GM19238 (cell line): Measurements from ENCODE around the gene NDUFS2.
"Not testable (repeated sequence)": the region's sequence is repeated elsewhere in the genome, so short reads cannot be mapped to it uniquely, and the experiment has no call there.

Experiments used
- DNase-seq: peaks from one replicate; pipeline ENCODE4 v3.0.0; 2011; ENCODE audit warnings: low spot score; ENCODE audit not compliant: insufficient read length

NDUFS2 gene

DNA sequence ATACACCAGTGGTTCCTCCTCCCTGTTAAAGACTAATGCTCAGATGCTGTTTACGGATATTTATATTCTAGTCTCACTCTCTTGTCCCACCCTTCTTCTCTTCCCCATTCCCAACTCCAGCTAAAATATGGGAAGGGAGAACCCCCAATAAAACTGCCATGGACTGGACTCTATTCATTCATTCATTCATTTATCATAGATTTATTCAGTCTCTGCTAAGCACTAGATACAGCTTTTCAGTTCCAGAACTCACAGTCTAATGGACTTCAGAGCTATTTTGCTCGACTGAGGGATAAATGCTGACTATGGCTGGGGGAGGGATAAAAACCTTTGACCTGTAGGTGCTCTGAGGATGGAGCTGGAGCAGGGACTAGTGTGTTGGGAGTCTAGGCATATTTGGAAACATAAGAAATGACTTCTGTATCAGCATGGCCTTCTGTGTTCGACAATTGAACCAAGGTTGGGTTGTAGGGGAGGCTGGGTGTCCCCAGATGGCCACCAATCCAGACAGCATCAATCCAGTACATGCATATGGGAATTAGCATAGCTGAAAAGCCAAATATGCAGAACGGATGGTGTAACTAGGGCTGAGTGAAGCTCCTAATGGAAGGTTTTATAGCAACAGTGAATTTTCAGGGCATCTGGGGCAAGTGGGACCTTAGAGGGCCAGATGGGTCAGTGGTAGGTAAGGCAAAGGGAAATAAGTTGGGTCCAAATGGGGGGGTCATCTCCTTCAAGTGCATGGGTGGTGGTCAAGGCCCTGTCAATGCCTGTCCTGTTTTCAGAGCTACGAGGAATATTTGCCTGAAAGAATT, 17.1 kb downstream of the NDUFS2 start:
- DNase-seq, result no peak

DNA sequence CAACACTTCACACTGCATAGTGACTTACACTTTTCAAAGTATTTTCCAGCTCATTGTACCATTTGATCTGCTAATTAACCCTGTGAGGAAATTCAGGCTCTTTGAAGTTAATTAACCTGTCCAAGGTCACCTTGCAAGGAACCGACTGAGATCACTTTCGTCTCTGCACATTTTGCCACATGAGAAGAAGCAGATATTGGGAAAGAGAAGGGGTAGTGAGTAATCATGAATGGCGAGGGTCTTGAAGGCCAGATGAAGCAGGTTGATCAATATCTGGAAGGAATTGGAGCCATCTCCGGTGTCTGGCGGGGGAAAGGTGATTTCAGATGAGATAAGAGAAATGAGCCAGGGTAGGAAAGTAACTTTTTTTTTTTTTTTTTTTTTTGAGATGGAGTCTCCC, 17.8 kb downstream of the NDUFS2 start:
- no peak for DNase-seq

DNA sequence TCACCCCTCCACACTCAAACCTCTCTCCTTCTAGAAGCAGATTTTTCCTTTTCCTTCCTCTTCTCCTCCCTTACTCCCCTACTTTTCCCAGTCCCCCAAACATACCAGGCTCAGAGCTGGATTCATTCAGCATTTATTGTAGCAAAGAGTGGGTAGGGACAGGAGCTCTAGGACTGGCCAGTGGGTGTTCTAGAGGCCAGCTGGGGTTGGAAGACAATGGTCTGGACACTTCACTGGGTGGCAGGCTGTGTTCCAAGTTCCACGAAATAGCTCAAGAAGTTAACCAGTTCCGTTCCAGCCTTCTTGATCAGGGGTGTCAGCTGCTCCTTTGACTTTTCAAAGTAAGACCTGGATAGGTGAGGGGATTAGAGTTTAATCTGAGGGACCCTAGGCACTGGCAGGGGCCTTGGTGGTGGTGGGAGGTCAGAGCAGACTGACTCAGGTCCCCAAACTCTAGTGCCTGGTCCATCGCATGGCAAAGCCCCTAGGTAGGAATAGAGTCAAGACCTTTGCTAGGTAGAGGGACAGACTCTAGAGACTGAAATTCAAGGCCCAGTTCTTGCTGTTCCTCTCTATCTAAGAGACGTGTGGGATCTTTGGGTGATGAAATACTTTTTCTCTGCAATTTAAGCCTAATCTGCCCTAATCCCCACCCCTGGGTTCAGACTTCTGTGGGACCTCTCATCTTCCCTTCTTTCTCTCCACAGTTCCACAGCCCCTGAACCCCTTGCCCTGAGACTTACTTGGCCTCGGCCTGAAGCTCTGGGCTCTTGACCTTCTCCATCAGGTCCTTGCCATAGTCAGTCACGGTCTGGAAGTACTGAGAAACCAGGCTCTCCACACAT, 20.2 kb downstream of the NDUFS2 start:
- no peak for DNase-seq

DNA sequence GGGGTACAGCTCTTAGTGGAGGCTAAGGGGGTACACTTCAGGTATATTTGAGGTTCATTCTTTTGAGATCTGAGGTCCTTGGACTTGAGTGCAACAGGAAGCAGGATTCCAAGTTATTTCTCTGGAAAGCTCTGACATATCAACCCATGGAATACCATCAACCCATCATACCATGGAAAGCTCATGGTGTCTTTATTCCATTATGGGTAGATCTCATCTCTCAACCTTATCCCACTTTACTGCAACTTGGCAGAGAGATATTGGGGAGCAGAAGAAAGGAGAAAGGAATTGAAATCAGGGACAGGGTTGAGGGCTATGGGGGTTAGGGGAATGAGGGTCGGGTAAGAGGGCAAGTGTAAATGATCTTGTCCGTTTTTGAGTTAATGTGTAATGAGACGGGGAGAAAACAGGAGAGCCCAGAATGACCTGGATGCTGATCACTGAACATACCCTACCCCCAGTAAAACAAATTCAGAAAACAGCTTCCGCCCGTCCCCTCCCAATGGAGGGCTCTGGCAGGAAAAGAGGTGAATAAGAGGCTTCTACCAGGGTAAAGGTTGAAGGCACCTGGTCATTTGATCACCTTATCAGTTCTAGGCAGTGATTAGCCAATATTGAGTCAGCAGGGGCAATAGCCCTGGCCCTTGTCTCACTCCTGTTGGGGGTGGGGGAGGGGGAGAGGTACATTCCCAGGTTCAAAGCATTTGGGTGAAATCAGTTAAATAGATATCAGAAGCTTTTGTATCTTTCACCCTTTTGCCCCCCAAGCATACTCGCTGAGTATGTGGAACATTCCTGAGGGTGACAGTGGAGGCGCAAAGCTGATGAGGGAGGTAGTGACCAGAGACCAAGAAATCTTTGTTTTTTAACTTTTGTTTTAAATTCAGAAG, 21.9 kb downstream of the NDUFS2 start:
- no peak for DNase-seq

DNA sequence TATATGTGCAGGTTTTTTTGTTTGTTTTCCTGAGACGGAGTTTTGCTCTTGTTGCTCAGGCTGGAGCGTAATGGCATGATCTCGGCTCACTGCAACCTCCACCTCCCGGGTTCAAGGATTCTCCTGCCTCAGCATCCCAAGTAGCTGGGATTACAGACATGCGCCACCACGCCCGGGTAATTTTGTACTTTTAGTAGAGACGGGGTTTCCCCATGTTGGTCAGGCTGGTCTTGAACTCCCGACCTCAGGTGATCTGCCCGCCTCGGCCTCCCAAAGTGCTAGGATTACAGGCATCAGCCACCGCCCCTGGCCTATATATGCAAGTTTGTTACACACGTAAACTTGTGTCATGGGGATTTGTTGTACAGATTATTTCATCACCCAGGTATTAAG, 22.5 kb downstream of the NDUFS2 start:
- not testable (repeated sequence) for DNase-seq

DNA sequence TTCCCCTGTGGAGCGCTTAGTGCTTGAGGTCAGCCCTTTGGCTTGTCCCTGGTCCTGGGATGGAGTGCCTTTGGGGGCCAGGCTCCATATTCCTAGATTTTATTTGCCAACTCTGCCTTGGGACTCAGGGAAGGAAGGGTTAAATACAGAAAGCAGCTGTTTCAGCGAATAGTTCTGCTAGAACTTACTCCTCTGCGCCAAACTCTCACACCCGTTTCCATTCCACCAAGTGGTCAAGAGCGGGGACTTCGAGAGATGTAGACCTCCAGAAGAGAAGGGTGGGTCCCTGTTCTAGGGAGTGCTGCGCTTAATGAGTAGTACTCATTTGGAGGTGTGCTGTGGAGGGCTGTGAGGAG, 23.0 kb downstream of the NDUFS2 start:
- DNase-seq, result no peak

DNA sequence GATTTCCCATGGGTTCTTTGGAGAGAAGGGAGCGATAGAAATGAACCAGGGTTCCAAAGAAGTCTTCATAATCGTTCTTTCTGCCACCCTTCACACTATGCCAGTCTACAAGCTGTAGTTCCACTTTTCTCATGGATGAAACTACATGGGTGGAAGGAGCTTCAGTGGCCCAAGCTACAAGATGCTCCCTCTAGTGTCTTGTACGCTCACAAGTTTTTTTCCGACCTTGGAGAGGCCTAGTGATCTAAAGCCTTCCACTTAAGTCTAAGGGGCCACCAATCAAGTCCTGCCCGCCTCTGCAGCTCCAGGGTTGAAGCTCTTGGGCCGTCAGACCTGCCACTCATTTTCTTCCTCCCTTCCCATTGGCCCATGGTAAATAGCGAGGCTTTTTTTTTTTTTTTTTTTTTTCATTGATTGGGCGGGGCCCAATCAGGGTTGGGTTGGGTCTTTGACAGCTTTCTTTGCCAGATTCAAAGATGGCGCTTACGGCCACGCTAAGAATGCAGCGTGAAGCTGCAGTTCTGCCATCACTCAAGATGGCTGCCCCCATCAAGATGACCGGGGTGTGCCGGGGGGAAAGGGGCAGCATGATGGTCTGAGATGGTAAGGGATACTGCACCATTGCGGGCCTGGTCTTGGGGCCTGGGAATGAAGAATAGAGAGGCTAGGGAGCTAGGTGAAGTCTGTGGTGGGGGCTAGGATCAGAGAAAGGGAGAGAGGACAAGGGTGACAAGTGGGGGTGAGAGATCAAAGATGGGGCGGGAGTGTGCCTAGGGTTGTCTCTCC, 23.6 kb downstream of the NDUFS2 start, which contains the start of gene TOMM40L:
Gene TOMM40L, plus strand, starts transcription at position 527 of the 786 bp plus-strand sequence. CDS start 430 bp downstream, outside the sequence.
- DNase-seq, result peak; percentile 89

DNA sequence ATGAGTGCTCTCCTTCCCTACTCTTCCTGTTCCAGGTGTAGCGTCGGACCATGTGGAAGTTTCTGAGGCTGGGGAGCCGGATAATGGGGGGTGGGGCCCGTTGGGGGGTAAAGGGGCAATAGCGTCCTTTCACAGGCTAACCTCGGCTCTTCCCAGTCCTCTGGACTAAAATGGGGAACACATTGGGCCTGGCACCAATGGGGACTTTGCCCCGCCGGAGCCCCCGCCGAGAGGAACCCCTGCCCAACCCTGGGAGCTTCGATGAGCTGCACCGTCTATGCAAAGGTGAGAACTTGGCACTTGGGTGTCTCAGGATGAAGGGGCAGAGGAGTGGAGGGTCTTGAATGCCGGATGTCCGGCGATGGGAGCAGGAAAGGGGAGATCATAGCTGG, 24.1 kb downstream of the NDUFS2 start:
- no peak for DNase-seq

DNA sequence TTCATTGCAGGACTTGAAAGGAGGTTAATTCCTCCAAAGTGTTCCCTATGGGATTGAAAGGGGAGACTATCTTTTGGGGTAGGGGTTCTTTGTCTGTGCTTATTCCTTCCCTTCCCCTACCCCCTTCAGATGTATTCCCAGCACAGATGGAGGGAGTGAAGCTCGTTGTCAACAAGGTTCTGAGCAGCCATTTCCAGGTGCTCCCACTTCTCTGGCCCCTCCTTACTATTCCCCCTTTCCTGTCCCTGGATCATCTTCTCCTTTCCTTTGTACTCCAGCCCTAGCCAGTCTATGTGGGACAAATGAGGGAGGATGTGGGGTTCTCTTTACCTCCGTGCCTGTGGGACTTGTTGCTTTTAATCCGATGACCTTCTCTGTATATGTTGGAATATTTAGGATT, 24.6 kb downstream of the NDUFS2 start:
- DNase-seq, result no peak

DNA sequence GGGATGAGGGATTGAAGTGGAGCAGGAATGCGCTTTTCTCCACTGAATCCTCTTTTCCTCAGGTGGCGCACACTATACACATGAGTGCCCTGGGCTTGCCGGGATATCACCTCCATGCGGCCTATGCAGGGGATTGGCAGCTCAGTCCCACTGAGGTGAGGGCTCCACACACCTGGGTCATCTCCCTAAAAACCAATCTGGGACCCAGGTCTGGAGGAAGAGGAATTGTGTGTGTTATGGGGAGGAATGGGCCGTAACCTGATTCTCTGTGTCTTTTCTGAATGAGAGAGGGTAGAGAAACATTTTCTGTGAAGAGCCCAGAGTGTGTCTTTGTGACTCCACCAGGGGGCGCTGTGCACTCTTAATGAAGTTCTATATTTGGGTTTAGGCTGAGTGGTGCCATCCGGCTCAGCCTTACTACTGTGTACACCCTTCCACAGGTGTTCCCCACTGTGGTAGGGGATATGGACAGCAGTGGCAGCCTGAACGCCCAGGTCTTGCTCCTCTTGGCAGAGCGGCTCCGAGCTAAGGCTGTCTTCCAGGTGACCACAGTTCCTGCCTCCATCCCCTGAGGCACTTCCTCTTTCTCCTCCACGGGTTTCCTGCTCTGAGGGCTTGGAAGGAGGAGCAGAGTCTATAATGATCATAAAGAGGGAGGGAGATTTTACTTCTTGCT, 25.2 kb downstream of the NDUFS2 start:
- DNase-seq, result peak; percentile 60

DNA sequence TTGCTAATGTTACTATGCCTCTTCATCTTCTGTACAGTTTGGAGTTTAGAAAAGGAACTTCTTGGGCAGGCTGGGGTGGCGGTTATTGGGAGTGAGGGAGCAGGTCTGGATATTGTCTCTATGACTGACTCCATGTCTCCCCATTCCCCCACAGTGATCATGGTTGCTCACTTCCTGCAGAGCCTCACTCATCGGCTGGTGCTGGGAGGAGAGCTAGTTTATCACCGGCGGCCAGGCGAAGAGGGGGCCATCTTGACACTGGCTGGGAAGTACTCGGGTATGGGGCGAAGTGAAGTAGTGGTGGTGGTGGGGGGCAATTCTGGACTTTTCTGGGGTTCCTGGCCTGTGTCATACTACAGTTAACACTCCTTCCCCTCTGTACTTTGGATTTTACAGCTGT, 25.9 kb downstream of the NDUFS2 start:
- DNase-seq, result no peak

DNA sequence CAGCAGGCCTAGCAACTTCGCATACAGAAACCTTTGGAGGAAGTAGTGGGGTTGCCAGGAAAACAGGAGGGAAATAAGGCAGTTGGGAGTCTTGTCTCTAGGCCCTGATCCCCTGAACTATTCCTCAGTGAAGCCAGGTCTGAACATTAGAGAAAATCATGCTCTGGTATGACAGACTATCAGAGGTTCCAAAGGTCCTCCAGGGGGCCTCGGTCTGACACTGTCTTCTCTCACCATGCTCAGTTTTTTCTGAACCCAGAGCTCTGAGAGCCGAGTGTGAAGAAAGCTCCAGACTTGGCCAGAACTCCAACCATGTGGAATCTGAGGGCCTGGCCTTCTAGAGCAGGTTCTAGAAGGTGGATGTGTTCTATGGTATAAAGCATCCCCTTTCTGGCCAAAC, 27.7 kb downstream of the NDUFS2 start:
- DNase-seq, result no peak

DNA sequence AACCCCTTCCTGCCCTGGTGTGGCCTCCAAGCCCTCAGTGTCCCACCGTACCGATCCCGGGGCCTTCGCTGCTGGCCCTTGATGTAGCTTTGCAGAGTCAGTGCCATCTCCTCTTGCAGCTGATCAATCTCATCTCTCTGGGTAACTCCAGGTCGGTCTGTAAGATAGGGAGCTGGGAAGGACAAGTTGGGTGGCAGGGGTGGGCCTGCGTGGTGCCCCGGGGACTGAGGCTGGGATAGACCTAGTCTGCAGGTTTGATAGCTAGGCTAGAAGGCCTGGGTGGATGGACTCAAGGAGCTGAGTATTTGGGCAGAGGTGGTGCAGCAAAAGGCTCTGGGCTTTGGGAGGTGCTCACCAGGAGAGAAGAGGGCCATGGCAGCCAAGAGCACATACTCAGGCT, 28.6 kb downstream of the NDUFS2 start:
- DNase-seq, result no peak

DNA sequence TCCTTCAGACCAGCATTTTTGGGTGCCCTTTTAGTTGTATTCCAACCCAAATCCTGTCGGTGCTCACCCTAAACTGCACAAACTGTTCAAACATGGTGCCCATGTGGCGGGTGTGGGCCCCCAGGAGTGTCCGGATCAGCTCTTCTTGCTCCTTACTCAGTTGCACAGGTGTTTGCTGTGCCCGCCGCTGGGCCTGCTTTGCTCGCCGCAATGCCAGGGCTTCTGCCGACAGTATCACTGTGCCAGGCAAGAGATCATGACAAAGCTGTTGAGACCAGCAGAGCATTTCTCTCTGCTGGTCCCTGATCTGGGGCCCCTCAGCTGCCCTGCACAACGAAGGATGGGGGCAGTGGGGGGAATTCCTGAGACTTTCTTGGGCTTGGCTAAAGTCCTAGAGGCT, 30.9 kb downstream of the NDUFS2 start:
- no peak for DNase-seq

DNA sequence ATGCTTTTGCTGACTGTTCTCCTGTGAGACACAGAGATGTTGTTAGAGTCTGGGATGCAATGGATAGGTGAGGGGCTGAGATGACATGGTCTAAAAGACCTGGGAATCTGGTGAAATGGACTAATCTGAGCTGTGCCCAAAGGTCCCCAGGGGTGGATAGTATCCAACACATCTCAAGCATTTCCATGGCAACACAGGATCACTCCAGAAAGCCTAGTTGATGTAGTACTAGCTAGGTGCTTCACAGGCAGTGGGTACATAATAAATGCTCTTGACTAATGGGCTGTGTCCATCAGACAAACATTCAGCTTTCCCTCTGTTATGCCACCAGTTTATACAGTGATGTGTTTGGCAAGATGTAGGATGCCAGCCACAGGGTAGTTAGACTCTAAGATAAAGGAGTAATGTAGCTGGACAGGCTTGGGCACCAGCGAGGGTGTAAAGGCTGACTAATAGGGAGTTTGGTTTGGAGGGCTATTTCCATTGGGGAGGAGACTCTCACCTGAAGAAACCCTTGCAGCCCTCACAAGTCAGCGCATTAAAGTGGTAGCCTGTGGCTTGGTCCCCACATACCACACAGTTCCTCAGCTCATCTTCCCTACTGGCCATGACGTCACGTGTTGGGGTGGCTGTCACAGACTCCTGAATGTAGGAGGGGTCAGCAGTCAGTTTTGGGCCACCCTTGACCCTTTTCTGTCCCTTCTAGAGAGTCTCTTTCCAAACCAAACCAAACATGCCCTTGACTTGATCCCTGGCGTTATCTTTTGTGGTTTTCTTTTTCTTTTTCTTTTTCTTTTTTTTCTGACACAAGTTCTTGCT, 34.0 kb downstream of the NDUFS2 start:
- DNase-seq, result no peak

DNA sequence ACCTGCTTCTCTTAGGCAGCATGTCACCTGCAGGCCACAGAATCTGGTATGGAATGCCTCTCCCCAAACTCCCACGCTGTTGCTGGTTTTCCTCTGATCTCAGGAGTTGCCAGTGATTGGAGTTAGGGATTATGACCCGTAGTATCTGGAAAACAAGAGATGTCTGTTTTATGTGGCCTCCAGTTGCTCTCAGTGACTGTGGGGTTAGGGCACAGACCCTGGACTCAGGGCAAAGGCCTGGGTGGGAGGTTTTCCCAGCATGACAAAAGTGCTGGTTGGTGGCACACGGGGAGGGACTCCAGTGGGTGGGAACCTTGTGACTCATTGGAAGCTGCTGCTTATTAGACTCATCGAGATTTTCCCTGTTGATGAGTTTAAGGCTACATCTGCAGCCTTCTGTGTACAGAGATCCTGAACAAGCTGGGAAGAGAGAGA, 35.9 kb downstream of the NDUFS2 start, which contains the start of gene NR1I3:
Gene NR1I3, minus strand, starts transcription at position 165 of the 435 bp plus-strand sequence. CDS start 1,638 bp downstream, outside the sequence.
- DNase-seq, result no peak

DNA sequence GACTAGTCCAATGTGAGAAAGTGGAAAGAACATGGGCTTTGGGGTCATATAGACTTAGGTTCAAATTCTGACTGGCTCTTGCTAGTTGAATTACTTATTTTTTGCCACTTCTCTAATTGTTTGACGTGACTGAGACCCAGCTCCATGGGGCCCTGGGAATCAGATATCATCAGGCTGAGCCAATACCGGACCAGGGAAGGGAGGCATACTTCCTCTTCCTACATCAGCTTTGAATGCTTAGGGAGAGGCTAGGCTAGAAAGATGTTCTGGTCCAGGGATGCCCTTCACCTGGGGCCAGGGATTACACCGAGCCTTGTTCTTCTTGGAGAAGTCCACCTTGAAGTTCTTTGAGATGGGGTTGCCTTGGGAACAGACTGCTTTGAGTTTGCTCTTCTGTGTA, 39.5 kb downstream of the NDUFS2 start:
- DNase-seq, result no peak

DNA sequence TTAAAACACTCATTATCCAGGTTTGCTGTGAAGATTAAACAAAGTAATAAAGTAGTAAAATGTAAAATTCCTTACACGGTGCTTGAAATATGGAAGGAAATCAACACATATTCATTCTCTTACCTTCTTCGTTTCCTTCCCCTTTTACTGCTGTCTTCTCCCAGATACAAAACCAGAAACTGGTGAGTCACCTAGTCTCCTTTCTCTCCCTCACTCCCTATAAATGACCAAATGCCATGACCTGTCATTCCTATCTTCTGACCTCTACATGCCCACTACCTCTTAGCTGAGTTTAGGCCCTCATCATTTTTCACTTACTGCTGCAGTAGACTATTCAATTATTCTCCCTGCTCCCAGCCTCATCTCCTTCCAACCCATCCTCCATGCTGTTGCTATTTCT, 40.1 kb downstream of the NDUFS2 start:
- no peak for DNase-seq

DNA sequence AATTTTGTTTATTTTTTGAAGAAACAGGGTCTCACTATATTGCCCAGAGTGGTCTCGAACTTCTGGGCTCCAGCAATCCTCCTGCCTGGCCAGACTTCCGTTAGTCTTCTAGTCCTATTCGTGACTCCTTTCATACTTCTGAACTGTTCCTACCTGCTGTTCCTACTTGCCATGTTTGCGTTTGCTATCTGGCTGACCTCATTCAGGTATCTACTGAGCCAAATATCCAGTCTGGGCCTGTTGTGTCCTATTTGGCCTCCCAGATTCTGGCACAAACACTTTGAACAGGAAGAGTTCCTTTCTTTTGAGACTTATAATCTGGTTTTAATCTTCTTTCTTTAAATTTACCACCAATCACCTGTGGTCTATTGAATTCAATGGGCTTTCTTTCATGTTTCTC, 42.7 kb downstream of the NDUFS2 start:
- DNase-seq, result no peak
